Tibial nerve (tissue), 4 donors: ENCODE data around the gene IGF1R.

Experiments
- CTCF ChIP-seq, 5 experiments: fragments of 200-600 bp in 3 of 5; fragments of 450-650 bp in 2 of 5; sonication (generic) in 3 of 5; IDR thresholded peaks; one replicate each; pipeline ENCODE4 v1.5.1; 2016 to 2019; ENCODE audit warnings: antibody characterized with exemption in 5 of 5, mild to moderate bottlenecking in 3 of 5, moderate library complexity in 2 of 5
- EP300 ChIP-seq, 2 donors: sonication (generic); formaldehyde crosslinking; IDR thresholded peaks; one replicate each; pipeline ENCODE4 v1.6.1; 2017; ENCODE audit warnings: antibody characterized with exemption in 2 of 2, mild to moderate bottlenecking in 1 of 2
- POLR2A ChIP-seq, 2 donors: fragments of 450-650 bp; IDR thresholded peaks; one replicate each; pipeline ENCODE4 v1.6.1; 2017; ENCODE audit warnings: antibody characterized with exemption in 2 of 2, mild to moderate bottlenecking in 2 of 2, moderate library complexity in 2 of 2

GRCh38 chr15:98767692-98768091, 119.4 kb downstream of the IGF1R start:
- no peak for TF ChIP-seq CTCF (IDR thresholded peaks at IDR 0.05)
- no peak for TF ChIP-seq EP300 (IDR thresholded peaks at IDR 0.05)
- TF ChIP-seq POLR2A (IDR thresholded peaks at IDR 0.05): no peak
